HepG2 (cell line): ENCODE measurements around the gene CNTD1. TPM values are rescaled to one million over a fixed set of nuclear protein-coding genes. Genes with fewer than 3 reads are reported as not detected.

ENCODE experiments used
- ATAC-seq: fragments of 200-7000 bp; cut with Tn5 transposase; 3 replicates; pipeline ENCODE4 v1.9.1; 2020; ENCODE audit warnings: mild to moderate bottlenecking, moderate library complexity
- BruUV-seq: library from RNA; stranded (reverse); fragments of 400-500 nt; replicated peaks from 2 replicates; lab custom pipeline; 2021; lab: Mats Ljungman, UMichigan
- CTCF ChIA-PET: fragments of 300-600 bp; formaldehyde crosslinking; extraction: SDS; loops from one replicate; lab custom pipeline; 2021; ENCODE audit warnings: low total read pairs, inconsistent platforms, low intra/inter-chr PET ratio; lab: Yijun Ruan, JAX
- POLR2A ChIA-PET: fragments of 350-600 bp; sonication (Branson Sonifier 250); formaldehyde crosslinking; loops from one replicate; lab custom pipeline; 2020; ENCODE audit warnings: antibody characterized with exemption, inconsistent platforms; lab: Yijun Ruan, JAX
- DNase-seq: peaks from one replicate; pipeline ENCODE4 v3.0.0-alpha.2; 2015; ENCODE audit warnings: low spot score
- FAIRE-seq: peaks from 3 replicates; lab custom pipeline; 2011; peaks lifted over from hg19 to GRCh38; lab: Jason Lieb, UNC
- H2AFZ ChIP-seq: one replicate; pipeline ENCODE4 v1.6.1; 2011; ENCODE audit warnings: low read length, inconsistent platforms
- H3K27ac ChIP-seq: fragments of 300-600 bp; 3 replicates; pipeline ENCODE4 v1.8.0; 2011; ENCODE audit warnings: mixed run types, mild to moderate bottlenecking, mixed read lengths, low read length, inconsistent platforms; ENCODE audit not compliant: insufficient read depth; ENCODE audit errors: extremely low read length
- H3K27me3 ChIP-seq, 2 experiments: fragments of 200-600 bp in 1 of 2; 2 replicates in 1 of 2; 3 replicates in 1 of 2; pipeline versions ENCODE4 v1.6.0 to v1.8.0; 2011; ENCODE audit warnings: low read length in 2 of 2, mild to moderate bottlenecking in 2 of 2, moderate library complexity in 2 of 2, inconsistent platforms in 1 of 2; ENCODE audit not compliant: insufficient read depth in 2 of 2, control insufficient read depth in 1 of 2
- H3K36me3 ChIP-seq, 2 experiments: fragments of 200-600 bp in 1 of 2; replicated peaks in 1 of 2; 2 replicates in 1 of 2; 3 replicates in 1 of 2; pipeline versions ENCODE4 v1.5.1 to v1.8.0; 2011; ENCODE audit warnings: low read length in 2 of 2, inconsistent platforms in 1 of 2; ENCODE audit not compliant: insufficient read depth in 2 of 2, control insufficient read depth in 1 of 2
- H3K4me1 ChIP-seq: 2 replicates; pipeline ENCODE4 v1.5.1; 2012; ENCODE audit warnings: low read length, inconsistent platforms; ENCODE audit not compliant: insufficient read depth
- H3K4me2 ChIP-seq: 2 replicates; pipeline ENCODE4 v1.6.0; 2011; ENCODE audit warnings: low read depth, low read length, inconsistent platforms
- H3K4me3 ChIP-seq, 3 experiments: fragments of 200-600 bp in 1 of 3; sonication (generic), shearing (Covaris generic) in 1 of 3; replicated peaks in 1 of 3; 2 replicates each; pipeline ENCODE4 v1.5.1; 2011 to 2016; ENCODE audit warnings: low read length in 3 of 3, inconsistent platforms in 2 of 3, low read depth in 2 of 3, mild to moderate bottlenecking in 2 of 3, control low read depth in 1 of 3, mixed read lengths in 1 of 3; ENCODE audit not compliant: insufficient read depth in 1 of 3
- H3K79me2 ChIP-seq: one replicate; pipeline ENCODE4 v1.6.1; 2011; ENCODE audit warnings: low read length, inconsistent platforms; ENCODE audit not compliant: insufficient read depth
- H3K9ac ChIP-seq: 2 replicates; pipeline ENCODE4 v1.6.0; 2011; ENCODE audit warnings: mild to moderate bottlenecking, low read depth, low read length, inconsistent platforms; ENCODE audit not compliant: insufficient read depth
- H3K9me3 ChIP-seq: 2 replicates; pipeline ENCODE4 v1.5.1; 2012; ENCODE audit warnings: mild to moderate bottlenecking, low read length
- H4K20me1 ChIP-seq: 2 replicates; pipeline ENCODE4 v1.6.0; 2011; ENCODE audit warnings: inconsistent platforms, mild to moderate bottlenecking, low read length, moderate library complexity; ENCODE audit not compliant: insufficient read depth
- BCL6 ChIP-seq: IDR thresholded peaks from 2 replicates; pipeline ENCODE4 v1.6.1; 2016; ENCODE audit warnings: missing genetic modification reagents, missing compliant biosample characterization
- ELF3 ChIP-seq: IDR thresholded peaks from 2 replicates; pipeline ENCODE4 v1.6.1; 2016; ENCODE audit warnings: missing genetic modification reagents, missing compliant biosample characterization
- HMGXB4 ChIP-seq, 2 experiments: sonication (generic) in 1 of 2; formaldehyde crosslinking in 1 of 2; IDR thresholded peaks; 2 replicates each; pipeline versions ENCODE4 v1.4.0 to v1.6.1; 2018 to 2020; ENCODE audit warnings: missing genetic modification reagents in 2 of 2, borderline replicate concordance in 1 of 2, low read depth in 1 of 2, mild to moderate bottlenecking in 1 of 2, missing biosample characterization in 1 of 2
- MXI1 ChIP-seq: IDR thresholded peaks from 3 replicates; pipeline ENCODE4 v1.6.1; 2012; ENCODE audit warnings: low read depth, low read length, inconsistent platforms, borderline replicate concordance
- NCOA5 ChIP-seq: sonication (generic); formaldehyde crosslinking; IDR thresholded peaks from 2 replicates; pipeline ENCODE4 v1.4.0; 2020; ENCODE audit warnings: missing genetic modification reagents
- PHF5A ChIP-seq: IDR thresholded peaks from one replicate; pipeline ENCODE4 v1.6.1; 2018; ENCODE audit warnings: low read depth, missing genetic modification reagents; ENCODE audit not compliant: unreplicated experiment
- SALL1 ChIP-seq: sonication (generic); formaldehyde crosslinking; IDR thresholded peaks from 2 replicates; pipeline ENCODE4 v1.8.0; 2022; ENCODE audit warnings: mild to moderate bottlenecking, missing genetic modification reagents
- ZFP36L1 ChIP-seq: sonication (generic); formaldehyde crosslinking; IDR thresholded peaks from 2 replicates; pipeline ENCODE4 v1.8.0; 2022; ENCODE audit warnings: mild to moderate bottlenecking, missing genetic modification reagents, moderate library complexity
- ZNF430 ChIP-seq: sonication (generic); formaldehyde crosslinking; IDR thresholded peaks from 2 replicates; pipeline ENCODE4 v1.9.0; 2021; ENCODE audit warnings: mild to moderate bottlenecking, missing genetic modification reagents
- ZNF615 ChIP-seq: sonication (generic); formaldehyde crosslinking; IDR thresholded peaks from 2 replicates; pipeline ENCODE4 v1.5.0; 2020; ENCODE audit warnings: mild to moderate bottlenecking, missing genetic modification reagents, borderline replicate concordance
- ZNF720 ChIP-seq: sonication (generic); formaldehyde crosslinking; IDR thresholded peaks from 2 replicates; pipeline ENCODE4 v1.4.0; 2020; ENCODE audit warnings: missing genetic modification reagents
- ZNF749 ChIP-seq: sonication (generic); formaldehyde crosslinking; IDR thresholded peaks from 2 replicates; pipeline ENCODE4 v1.8.0; 2022; ENCODE audit warnings: mild to moderate bottlenecking, missing genetic modification reagents, moderate library complexity, borderline replicate concordance
- WGBS: methylation state at CpG from one replicate; pipeline ENCODE4 v1.1.6; 2017; ENCODE audit warnings: low lambda C conversion rate; 5-methylcytosine and 5-hydroxymethylcytosine counted together
- in situ Hi-C: cut with HindIII; loops from 2 replicates; pipeline ENCODE4 v1.10.0; 2017; ENCODE audit warnings: low pct_unique_long_range_greater_than_20kb; ENCODE audit not compliant: extremely low pct_ligation_motif_present
- intact Hi-C: fragments of 100-400 bp; cut with micrococcal nuclease; formaldehyde crosslinking; loops from one replicate; pipeline ENCODE4 v1.10.0; 2022; ENCODE audit not compliant: unreplicated experiment
- polyA plus RNA-seq, 8 experiments: library from polyadenylated mRNA; depleted of rRNA in 3 of 8; stranded (reverse) in 7 of 8; unstranded in 1 of 8; fragments of >200 nt; fragmentation: Illumina TruSeq in 4 of 8; extraction: Trizol in 4 of 8; gene quantifications; 2 replicates each; pipeline versions ENCODE4 v1.2.1 to v1.2.3, GENCODE V29; 2011 to 2016; ENCODE audit warnings: low read depth in 4 of 8, missing spikeins in 1 of 8, mixed read lengths in 1 of 8; ENCODE audit not compliant: insufficient read depth in 1 of 8
- total RNA-seq, 5 experiments: library from RNA; depleted of rRNA; stranded (reverse); fragments of >200 nt; fragmentation: Illumina TruSeq; extraction: Trizol; gene quantifications; 2 replicates each; pipeline ENCODE4 v1.2.3, GENCODE V29; 2016; ENCODE audit warnings: low read depth in 1 of 5
- TF ChIP-seq, protein P1 (sequence below): sonication (generic); formaldehyde crosslinking; IDR thresholded peaks from 2 replicates; pipeline ENCODE4 v1.5.1; 2020; ENCODE audit warnings: missing genetic modification reagents, mild to moderate bottlenecking, borderline replicate concordance
- TF ChIP-seq, protein P2 (sequence below): sonication (generic); formaldehyde crosslinking; conservative IDR thresholded peaks from 2 replicates; pipeline ENCODE4 v1.4.0; 2020; ENCODE audit warnings: mild to moderate bottlenecking, missing genetic modification reagents, moderate library complexity

CNTD1 gene
- total and polyA plus RNA-seq, 2 of the 13 experiments (the other 11 are each of a cell fraction or from before 2014, with no cell fraction given): 0.11 to 0.15 TPM

DNA sequence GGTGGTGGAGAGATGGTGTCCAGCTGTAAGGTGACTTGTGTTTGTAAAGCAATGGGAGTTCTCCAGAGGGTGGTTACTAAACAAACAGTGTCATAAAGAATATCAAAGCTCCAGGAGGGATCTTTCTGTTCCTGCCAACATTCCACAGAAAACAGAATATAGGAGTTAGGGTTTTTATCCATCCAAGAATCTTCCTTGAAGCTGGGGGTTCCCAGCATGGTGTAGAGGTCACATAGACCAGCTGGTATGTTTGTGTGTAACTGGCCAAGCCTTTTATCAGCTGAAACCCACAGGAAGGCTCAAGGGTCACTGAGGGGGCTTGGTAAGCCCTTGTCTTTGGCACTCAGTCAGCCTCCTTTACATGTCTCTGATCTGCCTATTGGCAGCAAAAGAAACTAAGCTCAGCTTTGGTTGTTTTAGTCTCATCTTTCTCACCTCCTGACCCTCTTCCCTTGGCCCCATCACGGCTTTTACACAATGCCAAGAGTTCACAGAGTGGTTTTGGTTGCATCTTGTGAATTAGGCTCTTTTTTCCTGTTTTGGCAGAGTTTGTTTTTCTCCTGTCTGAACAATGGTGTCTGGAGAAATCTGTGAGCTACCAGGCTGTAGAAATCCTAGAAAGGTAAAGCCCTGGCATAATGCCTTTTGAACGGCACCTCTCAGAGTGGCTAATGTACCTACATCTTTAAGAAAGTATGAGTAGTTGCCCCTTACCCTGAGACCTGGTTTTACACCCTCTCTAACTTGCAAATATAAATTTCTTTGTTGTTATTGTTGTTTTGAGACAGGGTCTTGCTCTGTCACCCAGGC is 4.6 kb downstream of the CNTD1 start (continued):
- TF ChIP-seq ZNF430 (CRISPR knock-in tag): peak; percentile 56; the same call in 1 of the 2 replicates
- no peak for TF ChIP-seq ZFP36L1 (CRISPR knock-in tag)
- no peak for TF ChIP-seq PHF5A (CRISPR knock-in tag)

GRCh38 chr17:42804918-42805367 is 6.3 kb downstream of the CNTD1 start:
- peaks cover 40% of the 10 kb centered on the region for H3K4me1 ChIP-seq
- TF ChIP-seq BCL6 (CRISPR knock-in tag) (peak; percentile 70; the same call in 1 of the 2 replicates), ELF3 (0 out of 2 replicates have a peak, but pooled peaks have one; percentile 18), NCOA5 (CRISPR knock-in tag) (no peak), ZNF720 (no peak), ZNF615 (CRISPR knock-in tag) (no peak), HMGXB4 (CRISPR knock-in tag; IDR thresholded peaks at IDR 0.05; ENCODE audit: borderline replicate concordance in 1 of 2, low read depth in 1 of 2) (no peak), ZNF749 (CRISPR knock-in tag) (no peak), MXI1 (peak; percentile 38; the same call in 1 of the 3 replicates), SALL1 (CRISPR knock-in tag) (peak; percentile 19; the same call in 1 of the 2 replicates)
- TF ChIP-seq, protein P1, sequence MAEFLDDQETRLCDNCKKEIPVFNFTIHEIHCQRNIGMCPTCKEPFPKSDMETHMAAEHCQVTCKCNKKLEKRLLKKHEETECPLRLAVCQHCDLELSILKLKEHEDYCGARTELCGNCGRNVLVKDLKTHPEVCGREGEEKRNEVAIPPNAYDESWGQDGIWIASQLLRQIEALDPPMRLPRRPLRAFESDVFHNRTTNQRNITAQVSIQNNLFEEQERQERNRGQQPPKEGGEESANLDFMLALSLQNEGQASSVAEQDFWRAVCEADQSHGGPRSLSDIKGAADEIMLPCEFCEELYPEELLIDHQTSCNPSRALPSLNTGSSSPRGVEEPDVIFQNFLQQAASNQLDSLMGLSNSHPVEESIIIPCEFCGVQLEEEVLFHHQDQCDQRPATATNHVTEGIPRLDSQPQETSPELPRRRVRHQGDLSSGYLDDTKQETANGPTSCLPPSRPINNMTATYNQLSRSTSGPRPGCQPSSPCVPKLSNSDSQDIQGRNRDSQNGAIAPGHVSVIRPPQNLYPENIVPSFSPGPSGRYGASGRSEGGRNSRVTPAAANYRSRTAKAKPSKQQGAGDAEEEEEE: no peak
- TF ChIP-seq, protein P2, sequence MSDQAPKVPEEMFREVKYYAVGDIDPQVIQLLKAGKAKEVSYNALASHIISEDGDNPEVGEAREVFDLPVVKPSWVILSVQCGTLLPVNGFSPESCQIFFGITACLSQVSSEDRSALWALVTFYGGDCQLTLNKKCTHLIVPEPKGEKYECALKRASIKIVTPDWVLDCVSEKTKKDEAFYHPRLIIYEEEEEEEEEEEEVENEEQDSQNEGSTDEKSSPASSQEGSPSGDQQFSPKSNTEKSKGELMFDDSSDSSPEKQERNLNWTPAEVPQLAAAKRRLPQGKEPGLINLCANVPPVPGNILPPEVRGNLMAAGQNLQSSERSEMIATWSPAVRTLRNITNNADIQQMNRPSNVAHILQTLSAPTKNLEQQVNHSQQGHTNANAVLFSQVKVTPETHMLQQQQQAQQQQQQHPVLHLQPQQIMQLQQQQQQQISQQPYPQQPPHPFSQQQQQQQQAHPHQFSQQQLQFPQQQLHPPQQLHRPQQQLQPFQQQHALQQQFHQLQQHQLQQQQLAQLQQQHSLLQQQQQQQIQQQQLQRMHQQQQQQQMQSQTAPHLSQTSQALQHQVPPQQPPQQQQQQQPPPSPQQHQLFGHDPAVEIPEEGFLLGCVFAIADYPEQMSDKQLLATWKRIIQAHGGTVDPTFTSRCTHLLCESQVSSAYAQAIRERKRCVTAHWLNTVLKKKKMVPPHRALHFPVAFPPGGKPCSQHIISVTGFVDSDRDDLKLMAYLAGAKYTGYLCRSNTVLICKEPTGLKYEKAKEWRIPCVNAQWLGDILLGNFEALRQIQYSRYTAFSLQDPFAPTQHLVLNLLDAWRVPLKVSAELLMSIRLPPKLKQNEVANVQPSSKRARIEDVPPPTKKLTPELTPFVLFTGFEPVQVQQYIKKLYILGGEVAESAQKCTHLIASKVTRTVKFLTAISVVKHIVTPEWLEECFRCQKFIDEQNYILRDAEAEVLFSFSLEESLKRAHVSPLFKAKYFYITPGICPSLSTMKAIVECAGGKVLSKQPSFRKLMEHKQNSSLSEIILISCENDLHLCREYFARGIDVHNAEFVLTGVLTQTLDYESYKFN (CRISPR knock-in tag): peak; percentile 32; the same call in 1 of the 2 replicates

More at GRCh38 chr17:42804918-42805367, 6.3 kb downstream of the CNTD1 start:
- WGBS: 27% methylated on average over 1 of the region's 1 CpG
- ChIA-PET CTCF (no interaction called here), POLR2A (interaction anchor here (0.5 to 4.3 kb wide), 7 partner anchors 9 to 33 kb away, joined by 3 to 75 read pairs (median 4); partner anchors contain the start of genes BECN1, VPS25 and WNK4)
- intact Hi-C loops: no loop called here
- in situ Hi-C loops: no loop called here
- no peaks in the 10 kb centered on the region for H3K27me3 ChIP-seq
- peak; percentile 8 for FAIRE-seq
- no peaks in the 10 kb centered on the region for H4K20me1 ChIP-seq
- peaks cover 0 to 2% of the 10 kb centered on the region in 2 experiments; a peak in 1 of 5 replicates for H3K36me3 ChIP-seq
- H2AFZ ChIP-seq: no peak overlapping the region
- peak; percentile 65 for ATAC-seq
- no TSS peak for BruUV-seq
- peak; percentile 86 for DNase-seq
- H3K4me2 ChIP-seq: peak overlapping the region; percentile 25; the same call in 1 of the 2 replicates
- peak overlapping the region; percentile 12; the same call in 1 of the 2 replicates for H3K9ac ChIP-seq
- H3K9me3 ChIP-seq: no peaks in the 10 kb centered on the region
- no peaks in the 10 kb centered on the region for H3K79me2 ChIP-seq
- H3K4me3 ChIP-seq: no peak overlapping the region
- H3K27ac ChIP-seq: peak overlapping the region; percentile 60
